Measurements from ENCODE around the gene FNIP2.
A peak's percentile ranks its signal among the peaks of the same experiment; 100 is the strongest.

Gene FNIP2

DNA sequence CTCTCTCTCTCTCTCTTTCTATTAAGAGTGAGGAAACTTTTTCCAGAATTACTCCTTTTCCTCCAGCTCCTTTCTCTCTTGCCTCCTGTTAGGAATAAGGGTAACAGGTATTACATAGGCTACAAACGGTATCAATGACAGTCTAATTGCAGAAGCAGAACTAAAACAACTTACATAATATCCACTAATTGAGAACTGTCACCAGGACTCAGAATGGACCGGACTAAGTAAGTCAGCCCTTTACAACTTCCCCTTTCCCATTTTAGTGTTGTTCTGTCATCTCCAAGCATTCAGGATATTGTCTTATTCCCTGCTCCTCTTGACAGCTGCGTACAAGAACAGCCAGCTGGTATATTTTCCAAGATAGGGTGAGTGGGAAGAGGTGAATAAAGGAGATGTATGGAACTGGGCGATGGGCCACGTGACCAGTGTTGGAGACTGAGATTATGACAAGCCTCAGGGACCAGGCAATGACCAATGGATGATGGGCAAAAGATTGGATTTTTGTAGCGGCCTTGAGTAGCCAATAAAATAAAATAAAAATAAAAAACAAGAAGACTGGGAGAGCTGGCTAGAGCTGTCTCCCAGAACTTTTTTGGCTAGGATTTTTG lies 2.3 kb upstream of the FNIP2 start:
- Histone ChIP-seq H3K36me3 (ENCODE audit: insufficient read depth, low read length) (no peaks in the 10 kb centered on the region), H3K4me3 (ENCODE audit: low read depth in 1 of 2, low read length in 2 of 2) (no peak overlapping the region), H3K9me3 (ENCODE audit: low read length) (no peaks in the 10 kb centered on the region), H3K27ac (ENCODE audit: low read depth, low read length) (peak overlapping the region; percentile 41), H3K27me3 (ENCODE audit: control insufficient read depth in 1 of 2, insufficient read depth in 2 of 2, low read length in 2 of 2) (no peaks in the 10 kb centered on the region), H3K4me1 (ENCODE audit: insufficient read depth, low read length) (peaks cover 30% of the 10 kb centered on the region), H3K9ac (ENCODE audit: low read length) (no peak overlapping the region)

DNA sequence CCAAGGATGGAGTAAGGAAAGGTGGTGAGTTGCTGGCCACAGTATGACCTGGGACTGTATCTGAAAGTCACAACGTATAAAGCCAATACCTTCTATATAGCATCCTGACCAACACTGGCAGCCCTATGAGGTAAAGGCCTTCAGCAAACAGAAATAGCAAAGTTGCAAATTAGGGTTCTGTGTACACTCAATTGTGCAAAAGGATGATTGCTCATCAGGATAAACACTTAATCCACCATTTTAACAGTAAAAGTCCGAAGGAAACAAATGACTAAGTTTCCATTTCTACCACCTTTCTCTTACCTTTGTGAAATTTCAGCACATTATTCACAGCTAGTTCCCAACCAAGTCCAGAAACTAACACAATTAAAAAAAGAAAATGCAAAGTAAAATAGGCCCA lies 1.4 kb upstream of the FNIP2 start:
- Histone ChIP-seq H3K9ac (ENCODE audit: low read length) (no peak overlapping the region), H3K27me3 (ENCODE audit: control insufficient read depth in 1 of 2, insufficient read depth in 2 of 2, low read length in 2 of 2) (no peaks in the 10 kb centered on the region), H3K27ac (ENCODE audit: low read depth, low read length) (no peak overlapping the region), H3K36me3 (ENCODE audit: insufficient read depth, low read length) (no peaks in the 10 kb centered on the region), H3K4me3 (ENCODE audit: low read depth in 1 of 2, low read length in 2 of 2) (no peak overlapping the region), H3K9me3 (ENCODE audit: low read length) (no peaks in the 10 kb centered on the region), H3K4me1 (ENCODE audit: insufficient read depth, low read length) (peaks cover 30% of the 10 kb centered on the region)

- H3K4me1 ChIP-seq (ENCODE audit: insufficient read depth, low read length), result peaks cover 30% of the 10 kb centered on the region
- H3K27me3 ChIP-seq (ENCODE audit: control insufficient read depth in 1 of 2, insufficient read depth in 2 of 2, low read length in 2 of 2), result no peaks in the 10 kb centered on the region
- peak overlapping the region; percentile 63 to 87 for H3K4me3 ChIP-seq (ENCODE audit: low read depth in 1 of 2, low read length in 2 of 2)
- peak overlapping the region; percentile 82 for H3K27ac ChIP-seq (ENCODE audit: low read depth, low read length)
- H3K36me3 ChIP-seq (ENCODE audit: insufficient read depth, low read length), result no peaks in the 10 kb centered on the region
- H3K9me3 ChIP-seq (ENCODE audit: low read length), result no peaks in the 10 kb centered on the region
- H3K9ac ChIP-seq (ENCODE audit: low read length), result peak overlapping the region; percentile 66
These were observed 522 bp downstream of the FNIP2 start for GRCh38 chr4:158769175-158769921.

- H3K4me1 ChIP-seq (ENCODE audit: insufficient read depth, low read length), result peaks cover 35% of the 10 kb centered on the region
- H3K27me3 ChIP-seq (ENCODE audit: control insufficient read depth in 1 of 2, insufficient read depth in 2 of 2, low read length in 2 of 2), result no peaks in the 10 kb centered on the region
- H3K27ac ChIP-seq (ENCODE audit: low read depth, low read length), result no peak overlapping the region
- H3K9me3 ChIP-seq (ENCODE audit: low read length), result no peaks in the 10 kb centered on the region
- H3K4me3 ChIP-seq (ENCODE audit: low read depth in 1 of 2, low read length in 2 of 2), result peak overlapping the region in 1 of 2 donors; percentile 12
- no peaks in the 10 kb centered on the region for H3K36me3 ChIP-seq (ENCODE audit: insufficient read depth, low read length)
- H3K9ac ChIP-seq (ENCODE audit: low read length), result peak overlapping the region; percentile 66
These were observed 1.8 kb downstream of the FNIP2 start for GRCh38 chr4:158770671-158771070.

GRCh38 chr4:158771776-158772175 lies 3.0 kb downstream of the FNIP2 start:
- no peaks in the 10 kb centered on the region for H3K36me3 ChIP-seq (ENCODE audit: insufficient read depth, low read length)
- H3K9me3 ChIP-seq (ENCODE audit: low read length), result no peaks in the 10 kb centered on the region
- H3K27ac ChIP-seq (ENCODE audit: low read depth, low read length), result no peak overlapping the region
- no peaks in the 10 kb centered on the region for H3K27me3 ChIP-seq (ENCODE audit: control insufficient read depth in 1 of 2, insufficient read depth in 2 of 2, low read length in 2 of 2)
- no peak overlapping the region for H3K4me3 ChIP-seq (ENCODE audit: low read depth in 1 of 2, low read length in 2 of 2)
- no peak overlapping the region for H3K9ac ChIP-seq (ENCODE audit: low read length)
- peaks cover 29% of the 10 kb centered on the region for H3K4me1 ChIP-seq (ENCODE audit: insufficient read depth, low read length)

- Histone ChIP-seq H3K4me3 (ENCODE audit: low read depth in 1 of 2, low read length in 2 of 2) (no peak overlapping the region), H3K9ac (ENCODE audit: low read length) (no peak overlapping the region), H3K27me3 (ENCODE audit: control insufficient read depth in 1 of 2, insufficient read depth in 2 of 2, low read length in 2 of 2) (no peaks in the 10 kb centered on the region), H3K4me1 (ENCODE audit: insufficient read depth, low read length) (peaks cover 21% of the 10 kb centered on the region), H3K36me3 (ENCODE audit: insufficient read depth, low read length) (no peaks in the 10 kb centered on the region), H3K27ac (ENCODE audit: low read depth, low read length) (no peak overlapping the region), H3K9me3 (ENCODE audit: low read length) (no peaks in the 10 kb centered on the region)
These were observed 6.3 kb downstream of the FNIP2 start for GRCh38 chr4:158775091-158775651.

- H3K9ac ChIP-seq (ENCODE audit: low read length), result no peak overlapping the region
These were observed 7.3 kb downstream of the FNIP2 start for GRCh38 chr4:158776106-158776505.

DNA sequence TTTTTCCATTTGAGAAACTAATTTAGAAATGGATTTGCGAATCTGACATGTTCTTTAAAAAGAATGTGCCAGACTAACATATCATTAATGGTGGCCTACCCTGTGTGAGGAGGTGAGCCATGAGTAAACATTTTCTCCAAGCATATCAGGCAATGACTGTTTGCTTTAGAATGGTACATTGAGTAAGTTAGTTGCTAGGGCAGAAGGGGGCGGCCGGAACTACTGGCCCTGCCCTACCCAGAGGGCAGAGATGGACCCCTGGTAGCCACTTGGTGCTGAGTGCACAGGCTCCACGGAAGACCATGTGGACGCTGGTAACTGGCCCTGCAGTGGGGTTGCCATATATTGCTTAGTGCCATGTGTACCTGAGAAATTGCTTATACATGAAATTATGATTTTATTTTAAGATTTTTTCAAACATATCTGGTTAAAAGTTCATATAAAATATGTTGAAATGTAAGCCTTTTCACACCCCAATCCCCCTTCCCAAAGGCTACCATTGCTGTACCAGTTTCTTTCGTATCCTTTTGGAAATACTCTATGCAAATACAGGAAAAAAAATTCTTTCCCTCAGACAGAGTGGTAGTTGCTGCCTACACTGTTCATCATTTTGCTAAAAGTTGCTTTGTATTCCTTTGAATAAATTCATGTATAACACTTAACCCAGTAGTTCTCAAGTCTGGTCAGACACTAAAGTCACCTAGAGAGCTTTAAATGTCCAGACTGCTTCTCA lies 8.8 kb downstream of the FNIP2 start:
- no peak overlapping the region for H3K9ac ChIP-seq (ENCODE audit: low read length)
- H3K36me3 ChIP-seq (ENCODE audit: insufficient read depth, low read length), result no peaks in the 10 kb centered on the region
- H3K27ac ChIP-seq (ENCODE audit: low read depth, low read length), result no peak overlapping the region
- no peak overlapping the region for H3K4me3 ChIP-seq (ENCODE audit: low read depth in 1 of 2, low read length in 2 of 2)
- H3K9me3 ChIP-seq (ENCODE audit: low read length), result no peaks in the 10 kb centered on the region
- H3K27me3 ChIP-seq (ENCODE audit: control insufficient read depth in 1 of 2, insufficient read depth in 2 of 2, low read length in 2 of 2), result no peaks in the 10 kb centered on the region
- peaks cover 23% of the 10 kb centered on the region for H3K4me1 ChIP-seq (ENCODE audit: insufficient read depth, low read length)

More at GRCh38 chr4:158776106-158776505, 7.3 kb downstream of the FNIP2 start:
- H3K27me3 ChIP-seq (ENCODE audit: control insufficient read depth in 1 of 2, insufficient read depth in 2 of 2, low read length in 2 of 2), result no peaks in the 10 kb centered on the region
- H3K4me3 ChIP-seq (ENCODE audit: low read depth in 1 of 2, low read length in 2 of 2), result no peak overlapping the region
- H3K36me3 ChIP-seq (ENCODE audit: insufficient read depth, low read length), result no peaks in the 10 kb centered on the region
- H3K9me3 ChIP-seq (ENCODE audit: low read length), result no peaks in the 10 kb centered on the region
- no peak overlapping the region for H3K27ac ChIP-seq (ENCODE audit: low read depth, low read length)
- peaks cover 14% of the 10 kb centered on the region for H3K4me1 ChIP-seq (ENCODE audit: insufficient read depth, low read length)

GRCh38 chr4:158778156-158778711 lies 9.4 kb downstream of the FNIP2 start:
- Histone ChIP-seq H3K9ac (ENCODE audit: low read length) (no peak overlapping the region), H3K4me3 (ENCODE audit: low read depth in 1 of 2, low read length in 2 of 2) (no peak overlapping the region), H3K27ac (ENCODE audit: low read depth, low read length) (no peak overlapping the region), H3K9me3 (ENCODE audit: low read length) (no peaks in the 10 kb centered on the region), H3K27me3 (ENCODE audit: control insufficient read depth in 1 of 2, insufficient read depth in 2 of 2, low read length in 2 of 2) (no peaks in the 10 kb centered on the region), H3K36me3 (ENCODE audit: insufficient read depth, low read length) (no peaks in the 10 kb centered on the region), H3K4me1 (ENCODE audit: insufficient read depth, low read length) (peaks cover 30% of the 10 kb centered on the region)

- no peak overlapping the region for H3K9ac ChIP-seq (ENCODE audit: low read length)
- no peaks in the 10 kb centered on the region for H3K36me3 ChIP-seq (ENCODE audit: insufficient read depth, low read length)
- H3K27me3 ChIP-seq (ENCODE audit: control insufficient read depth in 1 of 2, insufficient read depth in 2 of 2, low read length in 2 of 2), result no peaks in the 10 kb centered on the region
- H3K27ac ChIP-seq (ENCODE audit: low read depth, low read length), result no peak overlapping the region
- peaks cover 34% of the 10 kb centered on the region for H3K4me1 ChIP-seq (ENCODE audit: insufficient read depth, low read length)
- no peaks in the 10 kb centered on the region for H3K9me3 ChIP-seq (ENCODE audit: low read length)
- H3K4me3 ChIP-seq (ENCODE audit: low read depth in 1 of 2, low read length in 2 of 2), result no peak overlapping the region
These were observed 9.9 kb downstream of the FNIP2 start for GRCh38 chr4:158778712-158779111.

DNA sequence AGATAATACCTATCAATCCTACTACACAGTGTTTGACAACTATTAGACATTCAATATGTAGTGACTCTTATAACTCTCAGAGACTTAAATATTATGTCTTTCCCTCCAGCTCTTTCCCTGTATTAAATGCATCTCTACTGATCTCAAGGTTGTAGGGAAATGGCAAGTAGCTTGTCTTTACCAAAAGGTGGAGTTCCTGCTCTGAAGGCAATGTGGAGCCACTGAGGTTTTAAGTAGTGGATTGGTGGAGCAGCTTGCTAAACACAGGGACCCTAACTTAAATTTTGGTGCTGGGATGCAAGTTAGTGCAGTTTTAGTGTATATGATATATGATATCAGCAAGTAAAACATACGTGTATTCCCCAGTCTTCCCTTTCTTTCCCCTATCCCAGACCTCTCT lies 13.1 kb downstream of the FNIP2 start:
- no peaks in the 10 kb centered on the region for H3K36me3 ChIP-seq (ENCODE audit: insufficient read depth, low read length)
- peaks cover 58% of the 10 kb centered on the region for H3K4me1 ChIP-seq (ENCODE audit: insufficient read depth, low read length)
- no peak overlapping the region for H3K27ac ChIP-seq (ENCODE audit: low read depth, low read length)
- H3K9me3 ChIP-seq (ENCODE audit: low read length), result no peaks in the 10 kb centered on the region
- H3K27me3 ChIP-seq (ENCODE audit: control insufficient read depth in 1 of 2, insufficient read depth in 2 of 2, low read length in 2 of 2), result no peaks in the 10 kb centered on the region
- no peak overlapping the region for H3K4me3 ChIP-seq (ENCODE audit: low read depth in 1 of 2, low read length in 2 of 2)
- H3K9ac ChIP-seq (ENCODE audit: low read length), result no peak overlapping the region
